A673 (cell line): ENCODE results near the gene RPTOR. TPM values are rescaled to one million over a fixed set of nuclear protein-coding genes. Genes with fewer than 3 reads are reported as not detected.

Experiments
- BruUV-seq: library from RNA; stranded (reverse); fragments of 400-500 nt; replicated peaks from 2 replicates; lab custom pipeline; 2021; lab: Mats Ljungman, UMichigan
- CTCF ChIA-PET: fragments of 300-600 bp; sonication (Branson Sonifier 250); formaldehyde crosslinking; loops from one replicate; lab custom pipeline; 2022; ENCODE audit warnings: antibody characterized with exemption; lab: Charles Lee
- POLR2A ChIA-PET: fragments of 300-600 bp; sonication (Branson Sonifier 250); formaldehyde crosslinking; loops from one replicate; lab custom pipeline; 2022; ENCODE audit warnings: antibody characterized with exemption; ENCODE audit not compliant: low non-redundant PET; lab: Charles Lee
- DNase-seq: peaks from one replicate; pipeline ENCODE4 v3.0.0-alpha.2; 2015; ENCODE audit warnings: low spot score
- H3K27ac ChIP-seq: fragments of 200-600 bp; sonication (generic); 2 replicates; pipeline ENCODE4 v1.5.1; 2016; ENCODE audit warnings: mixed run types, low read depth, mild to moderate bottlenecking, mixed read lengths, antibody characterized with exemption, low read length; ENCODE audit not compliant: poor library complexity, severe bottlenecking
- H3K27me3 ChIP-seq: fragments of 200-600 bp; sonication (generic); replicated peaks from 2 replicates; pipeline ENCODE4 v1.6.1; 2017; ENCODE audit warnings: mixed run types, low read depth, mild to moderate bottlenecking, mixed read lengths, antibody characterized with exemption, low read length; ENCODE audit not compliant: insufficient read depth, poor library complexity
- H3K36me3 ChIP-seq: fragments of 200-600 bp; sonication (generic); 2 replicates; pipeline ENCODE4 v1.6.1; 2016; ENCODE audit warnings: mixed run types, mild to moderate bottlenecking, mixed read lengths, antibody characterized with exemption, low read length; ENCODE audit not compliant: insufficient read depth, poor library complexity, severe bottlenecking
- H3K4me1 ChIP-seq: fragments of 200-600 bp; sonication (generic); 2 replicates; pipeline ENCODE4 v1.6.1; 2017; ENCODE audit warnings: mixed run types, mild to moderate bottlenecking, mixed read lengths, antibody characterized with exemption, low read length; ENCODE audit not compliant: insufficient read depth, poor library complexity, severe bottlenecking
- H3K4me3 ChIP-seq: fragments of 200-600 bp; sonication (generic); 2 replicates; pipeline ENCODE4 v1.5.1; 2016; ENCODE audit warnings: low read depth, mixed run types, mild to moderate bottlenecking, mixed read lengths, low read length; ENCODE audit not compliant: poor library complexity, severe bottlenecking
- H3K9me3 ChIP-seq: fragments of 200-600 bp; sonication (generic); 2 replicates; pipeline ENCODE4 v1.6.1; 2016; ENCODE audit warnings: mixed run types, low read depth, mild to moderate bottlenecking, mixed read lengths, antibody characterized with exemption, low read length; ENCODE audit not compliant: poor library complexity, severe bottlenecking
- CTCF ChIP-seq: fragments of 300-800, 200-600 bp; sonication (generic); conservative IDR thresholded peaks from 2 replicates; pipeline ENCODE4 v1.5.1; 2017; ENCODE audit warnings: low read depth, mild to moderate bottlenecking, antibody characterized with exemption, low read length, moderate library complexity, mixed read lengths
- EZH2 ChIP-seq: fragments of 200-600 bp; sonication (generic); IDR thresholded peaks from 2 replicates; pipeline ENCODE4 v1.6.1; 2017; ENCODE audit warnings: borderline replicate concordance, low read depth, mild to moderate bottlenecking, mixed read lengths, antibody characterized with exemption, low read length; ENCODE audit not compliant: poor library complexity, severe bottlenecking
- intact Hi-C: fragments of 100-400 bp; cut with micrococcal nuclease; formaldehyde crosslinking; loops from one replicate; pipeline ENCODE4 v1.10.0; 2022; ENCODE audit not compliant: unreplicated experiment
- total RNA-seq: library from RNA; stranded (reverse); gene quantifications from 2 replicates; pipeline ENCODE4 v1.2.3, GENCODE V29; 2021

Gene RPTOR
- total RNA-seq, 1 experiment from 2014 or later, result 55.2 TPM

- Histone ChIP-seq H3K4me3 (no peak overlapping the region), H3K27me3 (no peaks in the 10 kb centered on the region), H3K4me1 (peaks cover 10% of the 10 kb centered on the region), H3K27ac (no peak overlapping the region), H3K9me3 (no peaks in the 10 kb centered on the region), H3K36me3 (no peaks in the 10 kb centered on the region)
- TF ChIP-seq CTCF (no peak), EZH2 (no peak)
- ChIA-PET POLR2A (no interaction called here), CTCF (no interaction called here)
- intact Hi-C loops, result no loop called here
- BruUV-seq, result no TSS peak
- DNase-seq, result no peak
These were observed 470.5 kb downstream of the RPTOR start for GRCh38 chr17:81015136-81015535.

Other genes with a start within 250 kb of the RPTOR start
- 14.1 and 15.6 TPM in 2 replicates for gene ENDOV, start 129.7 kb upstream of the RPTOR start, total RNA-seq
- 0.15 and 0.43 TPM in 2 replicates for gene NPTX1, start 68.2 kb upstream of the RPTOR start, total RNA-seq